Activated CD8-positive, alpha-beta T cell treated with anti-CD3 and anti-CD28 coated beads for 36 hours (primary cell): ENCODE data around the gene GM2A. TPM values are rescaled to one million over a fixed set of nuclear protein-coding genes. Genes with fewer than 3 reads are reported as not detected.
A peak's percentile ranks its signal among the peaks of the same experiment; 100 is the strongest.

ENCODE experiments used
- ATAC-seq: fragments of 200-7000 bp; cut with Tn5 transposase; one replicate; pipeline ENCODE4 v1.10.0; 2021; ENCODE audit warnings: mild to moderate bottlenecking, moderate library complexity
- CTCF ChIA-PET: fragments of 350-600 bp; sonication (Branson Sonifier 250); formaldehyde crosslinking; loops from one replicate; lab custom pipeline; 2021; ENCODE audit warnings: antibody characterized with exemption; lab: Charles Lee
- POLR2A ChIA-PET: fragments of 350-600 bp; sonication (Branson Sonifier 250); formaldehyde crosslinking; loops from one replicate; lab custom pipeline; 2021; ENCODE audit warnings: antibody characterized with exemption; lab: Charles Lee
- DNase-seq: peaks from one replicate; pipeline ENCODE4 v3.0.0-alpha.2; 2020
- H3K27ac Mint-ChIP-seq: one replicate; pipeline ENCODE4 v1.8.0; 2021; ENCODE audit warnings: mild to moderate bottlenecking, mixed read lengths
- H3K27me3 Mint-ChIP-seq: one replicate; pipeline ENCODE4 v1.8.0; 2021; ENCODE audit warnings: mixed read lengths
- H3K36me3 Mint-ChIP-seq: one replicate; pipeline ENCODE4 v1.8.0; 2021; ENCODE audit warnings: low read depth, mixed read lengths
- H3K4me1 Mint-ChIP-seq: one replicate; pipeline ENCODE4 v1.8.0; 2021; ENCODE audit warnings: low read depth, mixed read lengths
- H3K4me3 Mint-ChIP-seq: one replicate; pipeline ENCODE4 v1.8.0; 2021; ENCODE audit warnings: mild to moderate bottlenecking, moderate library complexity, mixed read lengths
- H3K9me3 Mint-ChIP-seq: one replicate; pipeline ENCODE4 v1.8.0; 2021; ENCODE audit warnings: mixed read lengths
- CTCF ChIP-seq: fragments of 200-600 bp; IDR thresholded peaks from one replicate; pipeline ENCODE4 v1.8.0; 2022; ENCODE audit warnings: antibody characterized with exemption, mild to moderate bottlenecking
- intact Hi-C: fragments of 100-400 bp; cut with micrococcal nuclease; formaldehyde crosslinking; loops from one replicate; pipeline ENCODE4 v1.10.0; 2022
- total RNA-seq, 2 experiments: library from RNA; stranded (reverse); gene quantifications; one replicate each; pipeline ENCODE4 v1.2.3, GENCODE V29; 2021

GM2A gene
- total RNA-seq, 2 experiments from 2014 or later: 13.3 to 13.7 TPM

- Mint-ChIP-seq H3K27ac (no peak overlapping the region), H3K4me3 (no peak overlapping the region), H3K4me1 (peaks cover 37% of the 10 kb centered on the region), H3K27me3 (no peaks in the 10 kb centered on the region), H3K9me3 (no peaks in the 10 kb centered on the region), H3K36me3 (no peaks in the 10 kb centered on the region)
- DNase-seq (no peak), ATAC-seq (no peak)
- TF ChIP-seq CTCF: no peak
- intact Hi-C loops: no loop called here
- ChIA-PET CTCF (interaction anchor here (2.9 kb wide), 1 partner anchor 10 kb away, joined by 23 read pairs; no protein-coding TSS in a partner anchor), POLR2A (interaction anchor here (0.6 kb wide), 1 partner anchor 25 kb away, joined by 3 read pairs; the partner anchor contains the start of gene CCDC69)
Measured at GRCh38 chr5:151248651-151249050, 4.3 kb upstream of the GM2A start.

GRCh38 chr5:151249281-151249680 lies 3.7 kb upstream of the GM2A start:
- no peak for DNase-seq
- TF ChIP-seq CTCF: no peak
- peaks cover 34% of the 10 kb centered on the region for H3K4me1 Mint-ChIP-seq
- CTCF ChIA-PET: interaction anchor here (2.9 kb wide), 1 partner anchor 11 kb away, joined by 23 read pairs; no protein-coding TSS in a partner anchor
- no peaks in the 10 kb centered on the region for H3K36me3 Mint-ChIP-seq
- H3K27ac Mint-ChIP-seq: no peak overlapping the region
- intact Hi-C loops: no loop called here
- ATAC-seq: no peak
- H3K4me3 Mint-ChIP-seq: no peak overlapping the region
- H3K27me3 Mint-ChIP-seq: no peaks in the 10 kb centered on the region
- POLR2A ChIA-PET: interaction anchor here (0.6 kb wide), 1 partner anchor 25 kb away, joined by 3 read pairs; the partner anchor contains the start of gene CCDC69
- no peaks in the 10 kb centered on the region for H3K9me3 Mint-ChIP-seq

GRCh38 chr5:151250346-151251000 lies 2.5 kb upstream of the GM2A start:
- Mint-ChIP-seq H3K9me3 (no peaks in the 10 kb centered on the region), H3K36me3 (no peaks in the 10 kb centered on the region), H3K27ac (peak overlapping the region; percentile 85), H3K4me1 (peaks cover 35% of the 10 kb centered on the region), H3K4me3 (peak overlapping the region; percentile 90), H3K27me3 (no peaks in the 10 kb centered on the region)
- ATAC-seq (no peak), DNase-seq (no peak)
- no peak for TF ChIP-seq CTCF
- intact Hi-C loops: loop anchor here (5.0 kb wide), 1 partner anchor 38 kb away; no protein-coding TSS in a partner anchor
- CTCF ChIA-PET: interaction anchor here (0.9 to 3.4 kb wide), 3 partner anchors 12 to 87 kb away, joined by 3 to 16 read pairs (median 4); partner anchors contain the start of gene CCDC69
- POLR2A ChIA-PET: interaction anchor here (0.5 to 2.2 kb wide), 5 partner anchors 12 to 236 kb away, joined by 3 to 11 read pairs (median 3); no protein-coding TSS in a partner anchor

- Mint-ChIP-seq H3K27ac (peak overlapping the region; percentile 85), H3K9me3 (no peaks in the 10 kb centered on the region), H3K4me3 (peak overlapping the region; percentile 90), H3K36me3 (no peaks in the 10 kb centered on the region), H3K4me1 (peaks cover 39% of the 10 kb centered on the region), H3K27me3 (no peaks in the 10 kb centered on the region)
- TF ChIP-seq CTCF: no peak
- ATAC-seq (no peak), DNase-seq (peak; percentile 66)
- intact Hi-C loops: loop anchor here (5.0 kb wide), 1 partner anchor 39 kb away; no protein-coding TSS in a partner anchor
- POLR2A ChIA-PET: interaction anchor here (0.5 to 2.2 kb wide), 5 partner anchors 10 to 189 kb away, joined by 3 to 11 read pairs (median 6); no protein-coding TSS in a partner anchor
- CTCF ChIA-PET: interaction anchor here (0.9 to 3.4 kb wide), 4 partner anchors 8 to 88 kb away, joined by 3 to 16 read pairs (median 4); partner anchors contain the start of gene CCDC69
Measured at GRCh38 chr5:151251001-151251551, 1.9 kb upstream of the GM2A start.
